Mesothelial cell of epicardium (in vitro differentiated cells): ENCODE data around the gene NCBP3. TPM values are rescaled to one million over a fixed set of nuclear protein-coding genes. Genes with fewer than 3 reads are reported as not detected.
A peak's percentile ranks its signal among the peaks of the same experiment; 100 is the strongest.

Experiments used
- DNase-seq, 2 experiments: peaks; one replicate each; pipeline ENCODE4 v3.0.0; 2021; ENCODE audit warnings: low spot score in 2 of 2; ENCODE audit not compliant: unreplicated experiment in 2 of 2
- H3K27ac Mint-ChIP-seq: 2 replicates; pipeline ENCODE4 v1.8.0; 2021; ENCODE audit warnings: mixed read lengths
- H3K27me3 Mint-ChIP-seq: 2 replicates; pipeline ENCODE4 v1.8.0; 2021; ENCODE audit warnings: low read depth, mixed read lengths
- H3K36me3 Mint-ChIP-seq: 2 replicates; pipeline ENCODE4 v1.8.0; 2021; ENCODE audit warnings: mixed read lengths
- H3K4me1 Mint-ChIP-seq: 2 replicates; pipeline ENCODE4 v1.8.0; 2021; ENCODE audit warnings: mixed read lengths
- H3K4me3 Mint-ChIP-seq: 2 replicates; pipeline ENCODE4 v1.8.0; 2021; ENCODE audit warnings: mild to moderate bottlenecking, moderate library complexity, mixed read lengths
- H3K9me3 Mint-ChIP-seq: 2 replicates; pipeline ENCODE4 v1.8.0; 2021; ENCODE audit warnings: mixed read lengths
- total RNA-seq: library from RNA; stranded (reverse); gene quantifications from 3 replicates; pipeline ENCODE4 v1.2.1, GENCODE V29; 2021
- TF ChIP-seq, protein P1 (sequence below): fragments of 200-600 bp; sonication (generic); IDR thresholded peaks from one replicate; pipeline ENCODE4 v1.5.0; 2021; ENCODE audit warnings: antibody characterized with exemption; ENCODE audit not compliant: unreplicated experiment

The NCBP3 gene
- total RNA-seq, 1 donor from 2014 or later: 97.0 TPM

DNA sequence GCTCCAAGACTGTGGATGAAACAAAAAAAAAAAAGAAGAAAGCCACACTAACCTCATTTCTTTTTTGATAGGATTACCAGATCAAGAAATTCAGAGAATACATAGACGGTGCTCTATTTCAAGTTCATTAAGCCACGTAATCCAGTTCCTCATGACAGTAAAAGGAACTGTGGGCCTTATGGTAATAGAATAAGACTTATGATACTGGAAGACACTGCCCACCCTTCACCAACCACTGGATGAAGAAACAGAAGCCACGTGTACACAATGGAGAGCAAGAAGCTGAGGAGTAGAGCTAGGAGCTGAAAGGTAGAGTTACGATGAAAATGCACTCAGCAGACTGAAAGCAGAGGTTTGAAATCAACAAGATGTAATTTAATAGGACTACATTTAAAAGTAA is 11.2 kb downstream of the NCBP3 start:
- Mint-ChIP-seq H3K27me3 (no peaks in the 10 kb centered on the region), H3K36me3 (peaks cover 33% of the 10 kb centered on the region), H3K4me1 (no peaks in the 10 kb centered on the region), H3K9me3 (no peaks in the 10 kb centered on the region), H3K4me3 (no peak overlapping the region), H3K27ac (no peak overlapping the region)
- no peak for DNase-seq
- TF ChIP-seq, protein P1, sequence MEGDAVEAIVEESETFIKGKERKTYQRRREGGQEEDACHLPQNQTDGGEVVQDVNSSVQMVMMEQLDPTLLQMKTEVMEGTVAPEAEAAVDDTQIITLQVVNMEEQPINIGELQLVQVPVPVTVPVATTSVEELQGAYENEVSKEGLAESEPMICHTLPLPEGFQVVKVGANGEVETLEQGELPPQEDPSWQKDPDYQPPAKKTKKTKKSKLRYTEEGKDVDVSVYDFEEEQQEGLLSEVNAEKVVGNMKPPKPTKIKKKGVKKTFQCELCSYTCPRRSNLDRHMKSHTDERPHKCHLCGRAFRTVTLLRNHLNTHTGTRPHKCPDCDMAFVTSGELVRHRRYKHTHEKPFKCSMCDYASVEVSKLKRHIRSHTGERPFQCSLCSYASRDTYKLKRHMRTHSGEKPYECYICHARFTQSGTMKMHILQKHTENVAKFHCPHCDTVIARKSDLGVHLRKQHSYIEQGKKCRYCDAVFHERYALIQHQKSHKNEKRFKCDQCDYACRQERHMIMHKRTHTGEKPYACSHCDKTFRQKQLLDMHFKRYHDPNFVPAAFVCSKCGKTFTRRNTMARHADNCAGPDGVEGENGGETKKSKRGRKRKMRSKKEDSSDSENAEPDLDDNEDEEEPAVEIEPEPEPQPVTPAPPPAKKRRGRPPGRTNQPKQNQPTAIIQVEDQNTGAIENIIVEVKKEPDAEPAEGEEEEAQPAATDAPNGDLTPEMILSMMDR: no peak

DNA sequence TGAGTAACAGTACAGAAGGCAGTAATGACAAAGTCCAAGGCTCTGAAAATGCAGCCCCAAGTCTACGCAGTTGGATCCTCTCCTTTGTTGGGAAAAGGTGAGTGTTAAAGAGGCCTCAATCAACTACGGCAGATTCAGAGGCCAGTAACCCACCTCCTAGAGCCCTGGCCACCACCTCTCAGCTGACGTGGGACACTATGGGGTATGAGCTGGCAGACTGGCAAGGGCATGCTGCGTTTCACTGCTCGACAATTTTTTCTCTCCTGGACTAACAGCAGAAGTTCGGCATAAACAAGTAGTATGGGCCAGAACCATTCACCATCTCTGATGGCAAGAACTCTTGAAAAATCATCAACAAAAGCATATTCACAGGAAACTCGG is 17.2 kb downstream of the NCBP3 start:
- H3K27ac Mint-ChIP-seq: no peak overlapping the region
- peaks cover 31% of the 10 kb centered on the region for H3K36me3 Mint-ChIP-seq
- H3K4me1 Mint-ChIP-seq: no peaks in the 10 kb centered on the region
- no peak for DNase-seq
- no peaks in the 10 kb centered on the region for H3K9me3 Mint-ChIP-seq
- H3K4me3 Mint-ChIP-seq: no peak overlapping the region
- TF ChIP-seq, protein P1: no peak
- no peaks in the 10 kb centered on the region for H3K27me3 Mint-ChIP-seq

DNA sequence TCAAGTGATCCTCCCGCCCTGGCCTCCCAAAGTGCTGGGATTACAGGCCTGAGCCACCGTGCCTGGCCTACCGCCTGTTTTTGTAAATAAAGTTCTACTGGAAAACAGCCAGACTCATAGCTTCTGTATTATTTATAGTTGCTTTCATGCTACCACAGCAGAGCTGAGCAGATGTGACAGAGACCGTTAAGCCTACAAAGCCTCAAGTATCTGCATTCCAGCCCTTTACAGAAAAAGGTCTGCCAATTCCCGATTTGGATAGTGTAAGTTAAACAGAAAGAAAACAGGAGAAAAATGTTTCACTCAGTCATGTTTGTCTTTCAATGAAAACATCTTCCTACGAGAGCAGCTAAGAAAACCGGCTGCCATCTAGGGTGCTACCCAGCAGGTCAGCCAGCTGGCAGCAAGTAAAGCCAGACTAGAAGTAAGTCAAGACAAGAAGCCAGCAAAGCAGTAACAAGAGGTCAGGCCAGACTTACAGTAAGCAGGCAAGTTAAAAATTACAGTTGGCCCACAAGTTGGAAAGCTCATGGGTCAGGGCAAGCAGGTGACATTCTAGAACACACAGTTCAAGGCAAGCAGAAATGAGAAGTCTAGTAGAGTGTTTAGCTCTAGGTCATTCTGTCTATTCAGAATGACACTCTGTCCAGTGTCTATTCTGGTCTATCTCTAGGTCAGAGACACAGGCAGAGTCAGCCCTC is 17.7 kb downstream of the NCBP3 start:
- Mint-ChIP-seq H3K4me3 (no peak overlapping the region), H3K36me3 (peaks cover 29% of the 10 kb centered on the region), H3K27me3 (no peaks in the 10 kb centered on the region), H3K27ac (no peak overlapping the region), H3K9me3 (no peaks in the 10 kb centered on the region), H3K4me1 (no peaks in the 10 kb centered on the region)
- DNase-seq: no peak
- TF ChIP-seq, protein P1: no peak

DNA sequence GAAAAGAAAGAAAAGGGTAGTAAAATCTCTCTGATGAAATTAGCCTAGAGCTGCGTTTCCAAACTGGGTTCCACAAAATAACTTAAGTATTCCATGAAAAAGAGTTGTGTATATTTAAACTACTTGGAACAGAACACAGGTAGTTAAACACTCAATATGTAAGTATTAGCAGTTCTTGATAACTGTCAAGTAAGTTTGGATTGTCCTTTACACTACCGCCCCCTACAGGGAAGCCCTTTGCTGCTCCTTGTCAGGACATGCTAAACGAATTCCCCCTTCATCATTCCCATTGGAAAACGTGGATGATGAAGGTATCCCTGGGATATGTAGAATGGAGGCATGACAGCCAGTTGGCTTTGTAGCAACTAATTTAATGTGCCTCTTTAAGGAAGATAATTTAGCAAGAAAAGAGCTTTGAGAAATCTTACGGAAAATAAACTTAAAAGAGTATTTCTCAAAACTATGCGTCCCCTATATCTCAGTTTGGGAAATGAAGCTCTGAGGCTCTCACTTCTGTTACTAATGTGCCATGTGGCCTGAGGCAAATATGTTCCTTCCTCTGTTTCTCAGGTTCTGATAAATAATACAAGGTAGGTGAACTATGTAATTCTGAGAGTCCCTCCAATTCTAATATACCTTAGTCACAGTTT is 18.8 kb downstream of the NCBP3 start:
- peak in 1 of 2 experiments; percentile 47 for DNase-seq
- TF ChIP-seq, protein P1: peak; percentile 30
- H3K4me3 Mint-ChIP-seq: no peak overlapping the region
- no peaks in the 10 kb centered on the region for H3K9me3 Mint-ChIP-seq
- H3K4me1 Mint-ChIP-seq: peaks cover 1% of the 10 kb centered on the region
- peaks cover 30% of the 10 kb centered on the region for H3K36me3 Mint-ChIP-seq
- H3K27ac Mint-ChIP-seq: no peak overlapping the region
- H3K27me3 Mint-ChIP-seq: no peaks in the 10 kb centered on the region

DNA sequence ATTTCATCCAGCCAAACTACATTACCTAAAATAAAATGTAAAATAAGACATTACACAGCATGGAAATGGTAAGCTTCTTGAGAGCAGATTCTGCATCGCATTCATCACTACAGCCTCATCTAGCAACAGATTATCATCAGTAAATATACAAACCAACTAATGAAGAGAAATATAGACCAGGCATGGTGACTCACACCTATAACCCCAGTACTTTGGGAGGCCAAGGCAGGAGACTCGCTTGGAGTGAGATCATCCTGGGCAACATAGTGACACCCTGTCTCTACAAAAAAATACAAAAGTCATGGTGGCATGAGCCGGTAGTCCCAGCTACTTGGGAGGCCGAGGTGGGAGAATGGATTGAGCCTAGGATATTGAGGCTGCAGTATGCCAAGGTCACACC is 19.9 kb downstream of the NCBP3 start:
- TF ChIP-seq, protein P1: no peak
- no peak for DNase-seq
- H3K4me3 Mint-ChIP-seq: no peak overlapping the region
- no peaks in the 10 kb centered on the region for H3K9me3 Mint-ChIP-seq
- peaks cover 8% of the 10 kb centered on the region for H3K4me1 Mint-ChIP-seq
- H3K27ac Mint-ChIP-seq: no peak overlapping the region
- H3K36me3 Mint-ChIP-seq: peaks cover 37% of the 10 kb centered on the region
- H3K27me3 Mint-ChIP-seq: no peaks in the 10 kb centered on the region
